Lung (tissue), 12 donors: ENCODE results near the gene PGM2. TPM values are rescaled to one million over a fixed set of nuclear protein-coding genes. Genes with fewer than 3 reads are reported as not detected.

Experiments
- ATAC-seq: fragments of 200-7000 bp; cut with Tn5 transposase; one replicate; pipeline ENCODE4 v1.9.1; 2020; ENCODE audit warnings: moderate number of reproducible peaks; ENCODE audit not compliant: insufficient read depth, low FRiP score
- DNase-seq, 3 donors: peaks; one replicate each; pipeline ENCODE4 v3.0.0-alpha.2; 2013 to 2017
- H3K27ac ChIP-seq, 2 donors: one replicate each; pipeline ENCODE4 v1.5.1; 2013; ENCODE audit warnings: mild to moderate bottlenecking in 2 of 2, moderate library complexity in 2 of 2, control low read depth in 1 of 2, inconsistent platforms in 1 of 2, low read depth in 1 of 2, low read length in 1 of 2
- H3K27me3 ChIP-seq, 3 donors: one replicate each; pipeline ENCODE4 v1.5.1; 2013; ENCODE audit warnings: low read length in 2 of 3; ENCODE audit not compliant: control insufficient read depth in 3 of 3, insufficient read depth in 3 of 3
- H3K36me3 ChIP-seq, 4 donors: one replicate each; pipeline ENCODE4 v1.5.1; 2013; ENCODE audit warnings: low read length in 4 of 4, mild to moderate bottlenecking in 1 of 4, moderate library complexity in 1 of 4; ENCODE audit not compliant: control insufficient read depth in 4 of 4, insufficient read depth in 4 of 4
- H3K4me1 ChIP-seq, 5 donors: one replicate each; pipeline ENCODE4 v1.5.1; 2013; ENCODE audit warnings: low read length in 5 of 5, mild to moderate bottlenecking in 2 of 5, moderate library complexity in 1 of 5; ENCODE audit not compliant: control insufficient read depth in 5 of 5, insufficient read depth in 5 of 5
- H3K4me3 ChIP-seq: one replicate; pipeline ENCODE4 v1.5.1; 2013; ENCODE audit warnings: mild to moderate bottlenecking, control low read depth, moderate library complexity
- H3K9ac ChIP-seq, 2 donors: one replicate each; pipeline ENCODE4 v1.5.1; 2013; ENCODE audit warnings: low read length in 2 of 2, control low read depth in 1 of 2; ENCODE audit not compliant: insufficient read depth in 1 of 2
- H3K9me3 ChIP-seq, 4 donors: one replicate each; pipeline ENCODE4 v1.5.1; 2013; ENCODE audit warnings: low read length in 3 of 4, mild to moderate bottlenecking in 1 of 4, moderate library complexity in 1 of 4; ENCODE audit not compliant: control insufficient read depth in 4 of 4, insufficient read depth in 3 of 4
- CTCF ChIP-seq: IDR thresholded peaks from 2 replicates; pipeline ENCODE4 v1.5.1; 2012; ENCODE audit warnings: mild to moderate bottlenecking; ENCODE audit errors: control extremely low read depth, extremely low read depth
- WGBS, 2 donors: extraction: QIAGEN DNeasy Blood & Tissue Kit; methylation state at CpG; one replicate each; pipeline ENCODE4 v1.1.7; 2013; 5-methylcytosine and 5-hydroxymethylcytosine counted together
- polyA plus RNA-seq, 2 donors: library from polyadenylated mRNA; stranded (reverse); fragments of 200-250 nt; gene quantifications; one replicate each; pipeline ENCODE4 v1.2.1, GENCODE V29; 2013
- total RNA-seq, 2 donors: library from RNA; depleted of rRNA in 1 of 2; stranded (reverse); fragments of >200 nt in 1 of 2; gene quantifications; one replicate each; pipeline ENCODE4 v1.2.1, GENCODE V29; 2014 to 2021
- donor health status: control.
- donor health status: control.
- donor health status: Bipolar disorder and iron deficiency.
- donor health status: healthy.
- donor health status: DM: yes; HTN: yes; CAD: no.

The PGM2 gene
- total and polyA plus RNA-seq, 4 donors = 4.8 to 28.9 (median 18.4) TPM

- Histone ChIP-seq H3K9me3 (no peaks in the 10 kb centered on the region), H3K4me3 (no peak overlapping the region)
- 94 to 96% methylated on average over 1 of the region's 1 CpG for WGBS, 2 donors
These were observed 13.8 kb upstream of the PGM2 start for GRCh38 chr4:37812713-37813112.

GRCh38 chr4:37815591-37815990, 10.9 kb upstream of the PGM2 start:
- WGBS, 2 donors = 37 to 53% methylated on average over 3 of the region's 3 CpGs
- Histone ChIP-seq H3K4me3 (no peak overlapping the region), H3K27ac (no peak overlapping the region), H3K27me3 (no peaks in the 10 kb centered on the region), H3K4me1 (no peaks in the 10 kb centered on the region), H3K9ac (no peak overlapping the region), H3K36me3 (no peaks in the 10 kb centered on the region), H3K9me3 (no peaks in the 10 kb centered on the region)
- no peak for TF ChIP-seq CTCF
- no peak for DNase-seq
- no peak for ATAC-seq

More at GRCh38 chr4:37812713-37813112, 13.8 kb upstream of the PGM2 start:
- H3K36me3 ChIP-seq = no peaks in the 10 kb centered on the region
- no peak overlapping the region for H3K27ac ChIP-seq
- DNase-seq = no peak
- H3K4me1 ChIP-seq = no peaks in the 10 kb centered on the region
- H3K9ac ChIP-seq = no peak overlapping the region
- TF ChIP-seq CTCF = no peak
- no peak for ATAC-seq
- no peaks in the 10 kb centered on the region for H3K27me3 ChIP-seq

- H3K4me1 ChIP-seq = no peaks in the 10 kb centered on the region
- no peak overlapping the region for H3K9ac ChIP-seq
- H3K27me3 ChIP-seq = no peaks in the 10 kb centered on the region
- WGBS, 2 donors = 6 to 32% methylated on average over 2 of the region's 2 CpGs
- no peaks in the 10 kb centered on the region for H3K36me3 ChIP-seq
- no peak overlapping the region for H3K27ac ChIP-seq
- ATAC-seq = no peak
- no peak overlapping the region for H3K4me3 ChIP-seq
- TF ChIP-seq CTCF = no peak
- no peak for DNase-seq
- H3K9me3 ChIP-seq = no peaks in the 10 kb centered on the region
These were observed 10.5 kb upstream of the PGM2 start for GRCh38 chr4:37816006-37816405.

GRCh38 chr4:37816719-37817118, 9.8 kb upstream of the PGM2 start:
- Histone ChIP-seq H3K9me3 (no peaks in the 10 kb centered on the region), H3K4me1 (no peaks in the 10 kb centered on the region), H3K9ac (no peak overlapping the region), H3K36me3 (no peaks in the 10 kb centered on the region), H3K4me3 (no peak overlapping the region), H3K27ac (no peak overlapping the region), H3K27me3 (no peaks in the 10 kb centered on the region)
- WGBS, 2 donors = 78 to 80% methylated on average over 3 of the region's 3 CpGs
- no peak for ATAC-seq
- no peak for TF ChIP-seq CTCF
- no peak for DNase-seq
